Activated naive CD8-positive, alpha-beta T cell treated with anti-CD3 and anti-CD28 coated beads, Interleukin-2, amount 50 U/mL, for 24 hours (primary cell): Measurements from ENCODE around the gene YEATS2.

Experiments used
- ATAC-seq: fragments of 150-1000 bp; cut with Tn5 transposase; one replicate; pipeline ENCODE4 v1.10.0; 2021
- DNase-seq: peaks from one replicate; pipeline ENCODE4 v3.0.0; 2021
- H3K27ac Mint-ChIP-seq: one replicate; pipeline ENCODE4 v1.8.0; 2021; ENCODE audit warnings: mild to moderate bottlenecking, mixed read lengths
- H3K27me3 Mint-ChIP-seq: one replicate; pipeline ENCODE4 v1.8.0; 2021; ENCODE audit warnings: mixed read lengths
- H3K36me3 Mint-ChIP-seq: one replicate; pipeline ENCODE4 v1.8.0; 2021; ENCODE audit warnings: low read depth, mixed read lengths
- H3K4me1 Mint-ChIP-seq: one replicate; pipeline ENCODE4 v1.8.0; 2021; ENCODE audit warnings: mixed read lengths
- H3K4me3 Mint-ChIP-seq: one replicate; pipeline ENCODE4 v1.8.0; 2021; ENCODE audit warnings: mild to moderate bottlenecking, moderate library complexity, mixed read lengths
- H3K9me3 Mint-ChIP-seq: one replicate; pipeline ENCODE4 v1.8.0; 2021; ENCODE audit warnings: mixed read lengths

Gene YEATS2

DNA sequence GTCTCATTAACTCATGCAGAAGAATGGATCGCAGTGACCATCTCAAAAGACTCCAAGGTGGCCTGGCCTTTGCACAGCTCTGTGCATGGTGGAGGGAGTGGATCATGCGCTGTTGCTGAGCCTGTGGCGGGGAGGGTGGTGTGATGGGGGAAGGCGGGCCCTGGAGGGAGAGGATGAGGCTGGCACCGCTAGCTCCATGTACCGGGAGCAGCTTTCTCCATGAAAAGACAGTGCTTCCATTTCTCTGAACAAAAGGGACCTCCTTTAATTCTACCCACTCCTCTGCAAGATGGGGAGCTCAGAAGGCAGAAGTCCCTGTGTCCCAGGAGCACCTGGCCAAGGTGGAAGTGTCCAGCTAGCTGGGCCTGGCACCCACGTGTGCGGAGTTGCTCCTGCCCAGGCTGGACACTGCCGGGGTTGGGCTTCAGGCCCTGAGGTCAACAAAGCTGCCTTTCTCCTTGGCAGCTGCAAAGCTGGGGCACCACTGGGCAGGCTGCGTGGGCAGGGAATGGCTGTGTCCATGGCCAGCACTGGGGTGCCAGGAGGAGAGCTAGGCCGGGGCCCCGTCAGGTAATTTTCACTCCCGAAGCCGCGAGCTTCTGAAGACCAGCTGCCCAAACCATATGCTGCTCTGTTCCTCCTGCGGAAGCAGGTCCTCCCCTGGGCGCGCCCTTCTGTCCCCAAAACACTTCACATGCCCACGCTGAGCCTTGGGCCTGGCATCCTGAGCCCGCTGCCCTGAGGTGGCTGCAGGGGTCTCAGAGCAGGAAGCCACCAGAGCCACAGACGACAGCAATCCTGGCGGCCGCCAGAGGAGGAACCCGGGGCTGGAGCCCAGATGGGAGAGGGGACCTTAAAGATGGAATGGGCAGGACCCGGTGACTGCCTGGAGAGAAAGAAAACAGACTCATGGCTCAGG, 121.4 kb downstream of the YEATS2 start:
- Mint-ChIP-seq H3K9me3 (no peaks in the 10 kb centered on the region), H3K4me3 (no peak overlapping the region), H3K4me1 (peaks cover 13% of the 10 kb centered on the region), H3K36me3 (peaks cover 8% of the 10 kb centered on the region), H3K27ac (no peak overlapping the region), H3K27me3 (no peaks in the 10 kb centered on the region)
- DNase-seq (no peak), ATAC-seq (no peak)

DNA sequence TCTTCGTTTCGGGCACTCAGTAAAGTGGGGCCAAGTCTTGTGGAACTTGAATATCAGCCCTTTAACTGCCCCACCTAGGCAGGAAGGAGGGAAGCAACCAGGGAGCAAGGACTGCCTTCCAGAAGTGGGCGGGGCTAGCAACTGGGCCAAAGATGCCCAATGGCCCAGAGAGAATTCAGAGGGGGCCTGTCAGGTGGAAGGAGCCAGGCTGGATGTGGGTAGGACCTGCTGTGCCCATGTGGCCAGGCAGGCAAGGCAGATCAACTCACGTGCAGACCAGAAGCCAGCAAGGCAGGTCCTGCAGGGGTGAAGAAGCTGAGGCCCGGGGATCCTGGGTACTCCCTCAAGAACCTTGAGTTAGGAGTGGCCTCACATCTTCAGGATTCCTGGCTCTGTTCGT, 122.2 kb downstream of the YEATS2 start:
- H3K4me3 Mint-ChIP-seq = no peak overlapping the region
- DNase-seq (no peak), ATAC-seq (no peak)
- peaks cover 11% of the 10 kb centered on the region for H3K36me3 Mint-ChIP-seq
- no peaks in the 10 kb centered on the region for H3K27me3 Mint-ChIP-seq
- H3K27ac Mint-ChIP-seq = no peak overlapping the region
- H3K9me3 Mint-ChIP-seq = no peaks in the 10 kb centered on the region
- peaks cover 16% of the 10 kb centered on the region for H3K4me1 Mint-ChIP-seq

DNA sequence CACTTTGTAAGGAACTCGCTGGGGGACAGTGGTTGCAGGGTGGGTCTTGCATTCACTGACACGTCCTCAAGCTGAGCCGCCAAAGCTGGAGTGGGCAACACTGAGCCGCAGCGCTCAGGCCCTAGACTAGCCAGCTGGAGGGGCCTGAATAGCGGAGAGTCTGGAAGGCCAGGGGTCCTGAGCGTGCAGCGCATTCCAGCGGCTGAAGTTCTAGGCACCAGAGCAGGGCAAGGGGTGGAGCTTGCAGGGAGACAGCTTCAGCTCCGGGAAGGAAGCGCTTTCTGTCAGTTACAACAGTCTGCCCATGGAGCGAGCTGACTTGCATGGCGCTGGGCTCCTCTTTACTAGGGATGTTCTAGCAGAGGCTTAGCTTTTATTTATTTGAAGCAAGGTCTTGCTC, 125.0 kb downstream of the YEATS2 start:
- Mint-ChIP-seq H3K9me3 (no peaks in the 10 kb centered on the region), H3K27ac (no peak overlapping the region), H3K4me1 (peaks cover 17% of the 10 kb centered on the region), H3K27me3 (no peaks in the 10 kb centered on the region), H3K36me3 (peaks cover 2% of the 10 kb centered on the region), H3K4me3 (no peak overlapping the region)
- ATAC-seq (no peak), DNase-seq (no peak)

DNA sequence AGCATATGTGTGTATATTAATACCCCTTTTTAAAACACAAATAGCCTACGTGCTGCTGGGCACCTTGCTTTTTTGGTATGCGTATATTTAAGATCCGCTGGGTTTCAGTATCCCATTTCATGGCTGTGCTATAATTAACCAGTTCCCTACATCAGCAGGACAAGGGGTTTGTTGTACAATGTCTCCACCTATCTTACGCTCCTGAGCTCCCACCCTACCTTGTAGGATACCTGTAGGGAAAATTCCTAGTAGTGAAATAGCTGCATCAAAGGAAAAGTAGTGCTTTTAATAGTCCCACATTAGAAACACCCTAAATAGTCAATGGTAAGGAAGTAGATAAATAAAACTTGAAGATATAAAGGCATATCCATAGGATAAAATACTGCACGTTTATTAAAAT, 126.4 kb downstream of the YEATS2 start:
- Mint-ChIP-seq H3K27me3 (no peaks in the 10 kb centered on the region), H3K4me3 (peak overlapping the region; percentile 83), H3K27ac (peak overlapping the region; percentile 52), H3K36me3 (peaks cover 2% of the 10 kb centered on the region), H3K4me1 (peaks cover 17% of the 10 kb centered on the region), H3K9me3 (no peaks in the 10 kb centered on the region)
- DNase-seq (no peak), ATAC-seq (no peak)

DNA sequence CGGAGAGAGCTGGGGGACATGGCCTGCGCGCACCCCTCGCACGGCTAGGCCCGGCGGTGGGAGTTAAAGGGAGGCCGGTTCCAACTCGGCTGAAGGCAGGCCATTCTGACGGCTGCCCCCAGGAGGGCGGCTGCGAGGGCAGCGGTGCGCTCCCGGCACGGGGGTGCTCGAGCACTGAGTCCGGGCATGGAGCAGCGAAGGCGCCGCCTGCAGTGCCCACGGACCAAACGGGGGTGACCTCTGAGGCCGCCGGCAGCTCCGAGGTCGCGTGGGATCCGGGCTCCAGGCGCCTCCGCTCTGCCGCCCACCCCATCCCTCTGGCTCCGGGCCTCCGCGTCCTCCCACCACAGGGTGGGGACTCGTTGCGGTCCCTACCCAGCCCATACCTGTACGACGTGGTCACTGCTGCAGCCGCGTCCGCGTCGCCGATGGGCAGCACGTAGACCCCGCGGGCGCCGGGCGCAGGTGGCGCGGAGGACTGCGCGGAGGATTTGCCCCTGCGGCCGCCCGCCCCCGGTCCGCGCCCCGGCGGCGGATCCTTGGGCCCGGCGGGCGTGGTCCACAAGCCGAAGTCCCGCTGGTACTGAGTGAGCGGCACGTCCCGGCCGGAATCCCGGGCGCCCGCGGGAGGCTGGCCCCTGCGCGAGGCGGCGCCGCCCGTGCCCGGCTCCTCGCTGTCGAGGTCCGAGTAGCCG, 127.3 kb downstream of the YEATS2 start:
- peaks cover 2% of the 10 kb centered on the region for H3K36me3 Mint-ChIP-seq
- DNase-seq = peak; percentile 28

DNA sequence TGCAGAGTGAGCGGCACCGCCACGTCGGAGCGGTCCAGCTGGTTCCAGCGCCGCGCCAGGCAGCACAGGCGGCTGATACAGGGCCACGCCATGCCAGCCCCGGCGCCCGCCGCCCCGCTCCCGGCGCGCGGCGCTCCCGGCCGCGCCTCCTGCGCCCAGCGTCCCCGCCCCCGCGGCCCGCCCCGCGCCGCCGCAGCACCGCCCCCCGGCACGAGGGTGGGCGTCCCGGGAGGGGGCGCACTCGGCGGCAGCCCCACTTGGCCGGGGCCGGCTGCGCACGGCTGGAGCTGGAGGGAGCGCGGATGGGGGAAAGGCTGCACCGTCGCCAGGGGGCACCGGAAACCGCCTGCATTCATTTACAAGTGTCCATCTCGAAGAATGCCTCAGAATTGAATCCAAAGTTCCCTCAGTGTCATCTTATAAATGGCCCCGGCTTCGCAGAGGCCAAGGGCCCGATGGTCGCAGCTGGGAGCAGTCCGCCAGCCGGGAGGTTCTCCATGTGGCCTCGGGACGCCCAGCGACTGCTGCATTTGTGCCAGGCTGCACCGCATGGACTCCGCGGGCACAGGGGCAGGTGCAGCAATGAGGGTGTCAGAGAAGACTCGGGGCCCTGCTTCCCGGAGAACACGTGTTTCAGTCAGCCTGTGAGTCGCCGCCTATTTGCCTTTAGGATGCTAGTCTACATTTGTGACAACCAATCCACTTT, 128.0 kb downstream of the YEATS2 start, which contains the start of gene MAP6D1:
Gene MAP6D1, minus strand, starts transcription at position 122 of the 706 bp plus-strand sequence. Its CDS starts 30 bp downstream, at position 92.
- Mint-ChIP-seq H3K36me3 (peaks cover 2% of the 10 kb centered on the region), H3K27me3 (no peaks in the 10 kb centered on the region), H3K4me3 (peak within 1 kb of the TSS; percentile 83), H3K9me3 (no peaks in the 10 kb centered on the region), H3K4me1 (peaks cover 17% of the 10 kb centered on the region), H3K27ac (peak within 1 kb of the TSS; percentile 52)
- ATAC-seq (peak; percentile 73), DNase-seq (peak; percentile 67)

More for the DNA sequence above, 127.3 kb downstream of the YEATS2 start:
- peak overlapping the region; percentile 83 for H3K4me3 Mint-ChIP-seq
- ATAC-seq = peak; percentile 17
- H3K4me1 Mint-ChIP-seq = peaks cover 17% of the 10 kb centered on the region
- peak overlapping the region; percentile 52 for H3K27ac Mint-ChIP-seq
- H3K9me3 Mint-ChIP-seq = no peaks in the 10 kb centered on the region
- H3K27me3 Mint-ChIP-seq = no peaks in the 10 kb centered on the region

DNA sequence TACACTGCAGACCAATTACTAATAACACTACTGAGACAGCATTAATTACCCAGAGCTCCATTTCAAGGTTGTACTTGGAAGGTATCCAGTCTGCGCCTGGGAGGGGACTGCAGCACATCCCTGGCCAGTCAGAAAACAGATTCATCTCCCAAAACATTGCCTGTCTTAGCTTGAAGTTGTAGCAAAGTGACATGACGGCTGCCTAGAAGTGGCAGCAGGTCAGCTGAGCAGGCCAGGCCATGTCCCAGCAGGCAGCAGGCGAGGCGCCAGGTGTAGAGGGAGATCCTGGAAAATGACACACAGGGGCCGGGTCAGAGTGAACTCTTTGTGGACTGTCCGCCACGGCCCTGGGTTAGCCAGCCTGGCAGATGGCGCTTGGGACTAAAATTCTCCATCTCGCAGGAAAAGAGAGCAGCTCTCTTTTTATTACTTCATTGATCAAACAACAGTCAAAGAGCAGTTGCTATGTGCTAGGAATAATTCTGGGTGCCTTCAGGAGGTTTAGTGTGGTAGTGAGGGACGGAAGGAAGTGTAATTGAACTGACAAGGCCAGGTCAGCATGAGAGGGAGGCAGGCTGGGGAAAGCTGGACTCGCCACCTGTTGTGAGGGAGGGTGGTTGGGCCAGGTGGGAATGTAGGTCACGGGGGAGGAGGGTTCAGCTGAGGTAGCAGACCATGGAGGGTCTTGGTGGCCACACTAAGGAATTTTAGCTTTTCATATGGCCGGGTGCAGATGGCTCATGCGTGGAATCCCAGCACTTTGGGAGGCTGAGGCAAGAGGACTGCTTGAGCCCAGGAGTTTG, 129.1 kb downstream of the YEATS2 start:
- H3K4me3 Mint-ChIP-seq = peak overlapping the region; percentile 66
- no peak overlapping the region for H3K27ac Mint-ChIP-seq
- no peaks in the 10 kb centered on the region for H3K27me3 Mint-ChIP-seq
- no peaks in the 10 kb centered on the region for H3K9me3 Mint-ChIP-seq
- DNase-seq = no peak
- peaks cover 17% of the 10 kb centered on the region for H3K4me1 Mint-ChIP-seq
- ATAC-seq = no peak
- peaks cover 2% of the 10 kb centered on the region for H3K36me3 Mint-ChIP-seq

DNA sequence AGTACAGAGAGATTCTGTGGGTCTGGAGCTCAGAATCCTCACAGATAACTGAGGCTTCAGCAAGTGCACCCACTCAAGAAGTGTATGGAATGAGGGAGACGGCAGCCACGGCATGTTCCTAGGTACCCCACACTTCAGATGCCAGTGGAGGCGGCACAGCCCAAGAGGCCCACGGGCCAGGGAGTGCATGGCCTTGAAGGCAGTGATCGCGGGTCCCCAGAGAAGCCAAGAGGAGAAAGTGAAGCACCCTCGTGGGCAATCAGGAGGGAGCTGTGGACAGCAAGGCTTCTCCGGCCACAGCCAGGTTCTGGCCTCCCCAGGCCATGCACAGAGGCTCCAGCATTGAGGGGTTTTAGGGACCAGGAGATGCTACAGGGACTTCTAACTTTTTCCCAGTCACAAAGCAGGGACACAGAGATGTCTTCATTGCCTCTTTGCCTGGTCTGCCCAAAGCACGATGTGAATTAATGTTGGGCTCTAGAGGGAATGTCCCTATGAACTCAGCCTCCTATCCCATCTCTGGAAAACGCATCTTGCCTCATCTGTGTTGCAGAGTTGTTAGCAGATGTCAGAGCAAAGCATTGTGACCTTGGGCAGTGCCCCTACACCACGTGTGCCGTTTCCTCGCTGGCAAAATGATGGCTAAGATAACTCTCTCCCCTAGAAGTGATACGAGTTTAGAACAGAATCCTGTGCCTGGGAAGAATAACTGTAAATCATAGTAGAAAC, 130.4 kb downstream of the YEATS2 start:
- Mint-ChIP-seq H3K27me3 (no peaks in the 10 kb centered on the region), H3K36me3 (peaks cover 5% of the 10 kb centered on the region), H3K4me1 (peaks cover 17% of the 10 kb centered on the region), H3K4me3 (no peak overlapping the region), H3K9me3 (no peaks in the 10 kb centered on the region), H3K27ac (no peak overlapping the region)
- no peak for DNase-seq
- no peak for ATAC-seq

DNA sequence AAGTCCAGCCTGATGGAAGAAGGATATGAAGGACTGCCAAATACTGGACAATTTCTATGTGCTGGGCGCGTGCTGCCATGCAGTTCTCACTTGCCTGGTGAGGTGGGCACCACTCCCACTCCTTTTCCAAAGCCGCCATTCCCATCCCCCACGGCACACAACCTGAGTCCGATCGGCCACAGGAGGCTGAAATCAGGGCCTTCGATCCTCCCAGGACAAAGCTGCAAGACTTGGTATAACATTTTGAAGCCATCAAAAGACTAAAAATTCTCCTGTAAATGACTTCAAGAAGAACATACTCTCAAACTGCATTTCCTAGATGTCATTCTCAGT, 130.9 kb downstream of the YEATS2 start:
- Mint-ChIP-seq H3K4me1 (peaks cover 17% of the 10 kb centered on the region), H3K36me3 (peaks cover 5% of the 10 kb centered on the region), H3K4me3 (no peak overlapping the region), H3K27me3 (no peaks in the 10 kb centered on the region), H3K9me3 (no peaks in the 10 kb centered on the region), H3K27ac (no peak overlapping the region)
- DNase-seq = no peak
- no peak for ATAC-seq

DNA sequence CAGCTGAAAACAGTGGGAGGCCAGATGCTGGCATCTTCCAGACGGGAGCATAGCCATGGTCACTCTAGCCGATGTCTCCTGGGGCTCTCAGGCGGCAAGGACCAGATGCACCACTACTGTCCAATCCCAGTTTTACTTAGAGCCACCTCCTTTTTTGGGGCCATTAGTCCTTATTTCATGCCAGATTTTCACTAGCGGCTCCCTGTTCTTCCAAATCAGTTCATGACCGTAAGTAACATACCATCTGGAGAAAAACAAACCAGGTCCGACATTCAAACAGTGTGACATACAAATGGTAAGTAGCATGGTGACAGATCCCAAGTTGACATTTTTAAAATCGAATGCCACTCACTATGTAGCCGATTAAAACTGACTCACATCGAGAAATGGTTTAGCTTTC, 131.9 kb downstream of the YEATS2 start:
- Mint-ChIP-seq H3K36me3 (peaks cover 8% of the 10 kb centered on the region), H3K27me3 (no peaks in the 10 kb centered on the region), H3K9me3 (no peaks in the 10 kb centered on the region), H3K4me1 (peaks cover 8% of the 10 kb centered on the region), H3K4me3 (no peak overlapping the region), H3K27ac (no peak overlapping the region)
- no peak for ATAC-seq
- no peak for DNase-seq

DNA sequence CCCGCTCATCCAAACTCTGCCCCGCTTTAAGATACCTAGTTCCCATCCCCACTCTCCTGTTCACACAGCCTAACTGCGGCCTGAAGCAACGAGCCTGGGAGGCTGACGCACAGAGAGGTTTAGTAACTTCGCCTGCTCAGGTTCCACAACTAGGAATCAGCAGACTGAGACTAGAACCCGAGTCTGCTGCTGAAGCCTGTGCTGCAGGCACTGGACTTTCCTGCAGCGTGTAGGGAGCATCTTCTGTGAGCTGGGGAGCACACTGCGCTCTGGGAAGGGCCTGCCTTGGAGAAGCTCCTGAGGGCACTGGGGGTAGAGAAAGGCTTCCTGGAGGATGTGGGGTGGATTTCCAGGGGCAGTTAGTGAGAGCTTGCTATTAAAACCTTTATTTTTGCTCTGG, 132.6 kb downstream of the YEATS2 start:
- peaks cover 11% of the 10 kb centered on the region for H3K36me3 Mint-ChIP-seq
- H3K4me3 Mint-ChIP-seq = no peak overlapping the region
- no peaks in the 10 kb centered on the region for H3K27me3 Mint-ChIP-seq
- peaks cover 7% of the 10 kb centered on the region for H3K4me1 Mint-ChIP-seq
- H3K27ac Mint-ChIP-seq = peak overlapping the region; percentile 28
- DNase-seq (no peak), ATAC-seq (no peak)
- H3K9me3 Mint-ChIP-seq = no peaks in the 10 kb centered on the region

DNA sequence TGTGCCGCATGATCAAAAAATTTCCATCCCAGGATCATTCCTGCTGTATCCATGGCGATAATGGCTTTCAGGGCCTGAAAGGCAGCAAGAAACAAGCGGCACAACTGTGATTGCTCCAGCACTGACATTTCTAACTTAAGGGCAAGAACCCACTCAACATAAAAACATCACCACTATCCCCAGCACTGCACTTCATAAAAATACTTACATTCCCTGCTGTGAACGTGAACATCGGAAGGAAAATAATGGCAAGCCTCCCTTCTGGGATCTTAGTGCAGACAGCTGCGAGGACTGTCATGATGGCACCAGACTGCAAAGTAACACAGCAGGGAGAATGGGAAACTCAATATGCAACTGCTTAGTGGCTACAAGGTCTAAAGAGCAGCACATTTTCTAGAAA, 135.9 kb downstream of the YEATS2 start:
- H3K4me3 Mint-ChIP-seq = no peak overlapping the region
- H3K4me1 Mint-ChIP-seq = no peaks in the 10 kb centered on the region
- ATAC-seq (no peak), DNase-seq (no peak)
- peaks cover 12% of the 10 kb centered on the region for H3K36me3 Mint-ChIP-seq
- H3K9me3 Mint-ChIP-seq = no peaks in the 10 kb centered on the region
- H3K27ac Mint-ChIP-seq = no peak overlapping the region
- no peaks in the 10 kb centered on the region for H3K27me3 Mint-ChIP-seq

DNA sequence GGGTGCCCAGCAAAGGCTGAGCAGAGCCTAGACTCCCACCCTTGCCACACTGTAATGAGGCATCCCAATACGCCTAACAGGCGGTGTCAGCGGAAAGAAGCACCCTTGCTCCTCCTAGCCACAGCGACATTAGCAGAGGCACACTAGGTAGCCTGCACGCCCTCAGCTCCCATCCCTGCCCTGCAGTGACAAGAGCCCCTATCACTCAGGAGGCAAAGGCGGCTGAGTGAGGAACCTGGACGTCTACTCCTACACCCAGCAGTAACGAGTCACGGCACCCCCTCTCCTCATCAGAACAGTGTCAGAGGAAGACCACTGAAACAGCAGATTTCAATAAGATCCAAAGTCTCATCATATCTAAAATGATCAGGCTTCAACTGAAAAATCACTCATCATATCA, 139.8 kb downstream of the YEATS2 start:
- no peaks in the 10 kb centered on the region for H3K4me1 Mint-ChIP-seq
- DNase-seq = no peak
- no peak overlapping the region for H3K27ac Mint-ChIP-seq
- no peaks in the 10 kb centered on the region for H3K9me3 Mint-ChIP-seq
- H3K27me3 Mint-ChIP-seq = no peaks in the 10 kb centered on the region
- H3K36me3 Mint-ChIP-seq = peaks cover 31% of the 10 kb centered on the region
- no peak for ATAC-seq
- H3K4me3 Mint-ChIP-seq = no peak overlapping the region
